GM12878 (cell line): Measurements from ENCODE around the gene PPEF1. TPM values are rescaled to one million over a fixed set of nuclear protein-coding genes. Genes with fewer than 3 reads are reported as not detected.

Source experiments
- ATAC-seq: fragments of 200-7000 bp; cut with Tn5 transposase; 3 replicates; pipeline ENCODE4 v1.9.1; 2020; ENCODE audit warnings: mild to moderate bottlenecking, moderate library complexity
- BruUV-seq: library from RNA; stranded (reverse); fragments of 400-500 nt; replicated peaks from 2 replicates; lab custom pipeline; 2021; lab: Mats Ljungman, UMichigan
- CTCF ChIA-PET: fragments of 300-600 bp; sonication (Branson Sonifier 250); formaldehyde crosslinking; extraction: SDS; loops from one replicate; lab custom pipeline; 2021; ENCODE audit warnings: inconsistent platforms; lab: Yijun Ruan, JAX
- POLR2A ChIA-PET: fragments of 350-600 bp; formaldehyde crosslinking; extraction: SDS; loops from one replicate; lab custom pipeline; 2021; ENCODE audit warnings: inconsistent platforms; lab: Charles Lee
- RAD21 ChIA-PET: fragments of 300-600 bp; sonication (Branson Sonifier 250); formaldehyde crosslinking; loops from one replicate; lab custom pipeline; 2023; ENCODE audit warnings: antibody characterized with exemption; ENCODE audit not compliant: unreplicated experiment; lab: Charles Lee
- SMC1A ChIA-PET: fragments of 300-600 bp; sonication (Branson Sonifier 250); formaldehyde crosslinking; loops from one replicate; lab custom pipeline; 2023; ENCODE audit not compliant: unreplicated experiment, uncharacterized antibody; lab: Charles Lee
- DNase-seq: peaks from one replicate; pipeline ENCODE4 v3.0.0-alpha.2; 2011; ENCODE audit warnings: low read depth, low spot score
- FAIRE-seq: peaks from 3 replicates; lab custom pipeline; 2011; peaks lifted over from hg19 to GRCh38; lab: Jason Lieb, UNC
- H2AFZ ChIP-seq: 2 replicates; pipeline ENCODE4 v1.6.0; 2011; ENCODE audit warnings: low read depth, low read length, control low read depth; ENCODE audit not compliant: control insufficient read depth
- H3K27ac ChIP-seq: 2 replicates; pipeline ENCODE4 v1.5.1; 2011; ENCODE audit warnings: control low read depth; ENCODE audit not compliant: control insufficient read depth, insufficient read depth
- H3K27me3 ChIP-seq, 2 experiments: replicated peaks in 1 of 2; 2 replicates each; pipeline versions ENCODE4 v1.6.0 to v1.6.1; 2011; ENCODE audit warnings: low read length in 1 of 2; ENCODE audit not compliant: control insufficient read depth in 2 of 2, insufficient read depth in 2 of 2
- H3K36me3 ChIP-seq, 2 experiments: 2 replicates each; pipeline ENCODE4 v1.5.1; 2011; ENCODE audit warnings: low read length in 1 of 2; ENCODE audit not compliant: control insufficient read depth in 2 of 2, insufficient read depth in 2 of 2
- H3K4me1 ChIP-seq: 2 replicates; pipeline ENCODE4 v1.6.1; 2011; ENCODE audit warnings: mild to moderate bottlenecking, low read length, moderate library complexity, mixed read lengths; ENCODE audit not compliant: control insufficient read depth, insufficient read depth
- H3K4me2 ChIP-seq: 2 replicates; pipeline ENCODE4 v1.6.0; 2011; ENCODE audit warnings: control low read depth; ENCODE audit not compliant: control insufficient read depth, insufficient read depth
- H3K4me3 ChIP-seq: fragments of 200-600 bp; sonication (generic); 2 replicates; pipeline ENCODE4 v1.5.1; 2016
- H3K79me2 ChIP-seq: 2 replicates; pipeline ENCODE4 v1.6.0; 2011; ENCODE audit warnings: low read length; ENCODE audit not compliant: control insufficient read depth, insufficient read depth
- H3K9ac ChIP-seq: 2 replicates; pipeline ENCODE4 v1.8.0; 2011; ENCODE audit warnings: low read length, control low read depth, mixed read lengths; ENCODE audit not compliant: control insufficient read depth, insufficient read depth
- H3K9me3 ChIP-seq: replicated peaks from 3 replicates; pipeline ENCODE4 v1.5.1; 2011; ENCODE audit warnings: mild to moderate bottlenecking, low read length; ENCODE audit not compliant: control insufficient read depth, insufficient read depth
- H4K20me1 ChIP-seq: 2 replicates; pipeline ENCODE4 v1.6.0; 2011; ENCODE audit not compliant: control insufficient read depth, insufficient read depth
- ATF7 ChIP-seq: fragments of 450-650 bp; IDR thresholded peaks from 2 replicates; pipeline ENCODE4 v1.6.1; 2016; ENCODE audit warnings: low read depth, mild to moderate bottlenecking
- CBX3 ChIP-seq: fragments of 200-600 bp; sonication (generic); IDR thresholded peaks from 2 replicates; pipeline ENCODE4 v1.6.1; 2016; ENCODE audit warnings: low read depth, borderline replicate concordance
- FOXM1 ChIP-seq: IDR thresholded peaks from 2 replicates; pipeline ENCODE4 v1.6.1; 2012; ENCODE audit warnings: low read depth, mild to moderate bottlenecking, inconsistent platforms, low read length, moderate library complexity
- HCFC1 ChIP-seq: fragments of 150-350 bp; IDR thresholded peaks from 2 replicates; pipeline ENCODE4 v1.6.1; 2014; ENCODE audit warnings: low read length
- RB1 ChIP-seq: fragments of 450-650 bp; formaldehyde crosslinking; IDR thresholded peaks from 2 replicates; pipeline ENCODE4 v1.6.1; 2017; ENCODE audit warnings: mild to moderate bottlenecking, borderline replicate concordance
- RBBP5 ChIP-seq: fragments of 200-600 bp; sonication (generic); conservative IDR thresholded peaks from 2 replicates; pipeline ENCODE4 v1.6.1; 2016
- RELA ChIP-seq: fragments of 450-650 bp; IDR thresholded peaks from 2 replicates; pipeline ENCODE4 v1.8.0; 2014; ENCODE audit warnings: borderline replicate concordance; ENCODE audit not compliant: partially characterized antibody
- STAT3 ChIP-seq: IDR thresholded peaks from 2 replicates; pipeline ENCODE4 v1.6.1; 2011; ENCODE audit warnings: low read depth, low read length, improper control_type of control experiment
- WGBS: methylation state at CpG from one replicate; pipeline ENCODE4 v1.1.6; 2016; ENCODE audit warnings: low lambda C conversion rate; ENCODE audit not compliant: insufficient replicate concordance, insufficient coverage; ENCODE audit errors: missing lambda C conversion rate; 5-methylcytosine and 5-hydroxymethylcytosine counted together
- in situ Hi-C: fragments of 300-500 bp; cut with MboI; formaldehyde crosslinking; loops from 9 replicates; pipeline ENCODE4 v1.14.3; 2018; ENCODE audit warnings: mixed read lengths
- intact Hi-C: fragments of 100-400 bp; cut with micrococcal nuclease; formaldehyde crosslinking; loops from one replicate; pipeline ENCODE4 v1.14.2; 2022; ENCODE audit not compliant: unreplicated experiment
- polyA plus RNA-seq, 11 experiments: library from polyadenylated mRNA; depleted of rRNA in 4 of 11; unstranded in 6 of 11; stranded (reverse) in 5 of 11; fragments of >200 nt; fragmentation: Nextera tagmentation in 4 of 11; fragmentation: Illumina TruSeq in 1 of 11; extraction: Ambion mirVana in 4 of 11; extraction: Trizol in 1 of 11; gene quantifications; 1 replicate in 1 of 11; 2 replicates in 10 of 11; pipeline versions ENCODE4 v1.2.1 to v1.2.3, GENCODE V29; 2011 to 2016; ENCODE audit warnings: inconsistent platforms in 2 of 11, missing spikeins in 2 of 11, low read depth in 1 of 11
- total RNA-seq, 4 experiments: library from RNA; depleted of rRNA in 3 of 4; stranded (reverse); fragments of >200 nt in 3 of 4; fragmentation: Illumina TruSeq in 1 of 4; extraction: Trizol in 1 of 4; gene quantifications; 2 replicates each; pipeline versions ENCODE4 v1.2.1 to v1.2.3, GENCODE V29; 2013 to 2021
- TF ChIP-seq, protein P1 (sequence below): fragments of 450-650 bp; IDR thresholded peaks from 2 replicates; pipeline ENCODE4 v1.6.1; 2017; ENCODE audit warnings: mild to moderate bottlenecking, moderate library complexity
- TF ChIP-seq, protein P2 (sequence below): IDR thresholded peaks from 2 replicates; pipeline ENCODE4 v1.6.1; 2012; ENCODE audit warnings: low read length, inconsistent platforms
- TF ChIP-seq, protein P3 (sequence below): fragments of 450-650 bp; formaldehyde crosslinking; IDR thresholded peaks from 2 replicates; pipeline ENCODE4 v1.4.0; 2020; ENCODE audit warnings: mild to moderate bottlenecking, moderate library complexity
- TF ChIP-seq, protein P4 (sequence below): IDR thresholded peaks from 2 replicates; pipeline ENCODE4 v1.6.1; 2011; ENCODE audit warnings: mild to moderate bottlenecking, low read depth, low read length, moderate library complexity; ENCODE audit not compliant: insufficient replicate concordance

PPEF1 gene
- total and polyA plus RNA-seq, 10 of the 15 experiments (the other 5 are each of a cell fraction or from before 2014, with no cell fraction given), result 0.24 to 2.2 (median 0.50) TPM

DNA sequence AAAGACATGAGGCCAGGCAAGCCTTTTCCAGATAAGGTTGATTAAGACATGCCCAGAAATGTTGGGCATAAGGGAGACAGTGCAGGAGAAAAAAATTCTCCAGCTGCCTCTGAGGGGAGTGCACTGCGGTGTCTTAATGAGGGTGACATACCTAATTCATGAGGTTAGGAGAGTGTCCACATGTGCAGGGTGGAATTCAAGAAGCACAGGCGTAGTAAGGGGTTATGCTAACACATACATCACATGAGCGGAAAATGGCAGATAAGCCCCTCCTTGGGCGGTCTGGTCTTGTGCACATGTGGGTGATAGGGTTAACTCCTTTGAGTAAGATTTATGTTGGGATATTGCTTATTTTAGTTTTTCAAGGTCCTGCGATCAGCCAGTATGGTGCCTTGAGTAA is 154.1 kb downstream of the PPEF1 start:
- Histone ChIP-seq H3K9ac (no peak overlapping the region), H3K36me3 (no peaks in the 10 kb centered on the region), H3K4me1 (peaks cover 4% of the 10 kb centered on the region; the same call in 1 of the 2 replicates), H3K27me3 (no peaks in the 10 kb centered on the region), H3K9me3 (peaks cover 1% of the 10 kb centered on the region; the same call in 2 of the 3 replicates), H4K20me1 (no peaks in the 10 kb centered on the region), H3K79me2 (no peaks in the 10 kb centered on the region), H3K27ac (no peak overlapping the region), H2AFZ (no peak overlapping the region), H3K4me3 (no peak overlapping the region), H3K4me2 (no peak overlapping the region)
- RAD21 ChIA-PET, result interaction anchor here (2.6 kb wide), 1 partner anchor 25 kb away, joined by 6 read pairs; no protein-coding TSS in a partner anchor
- CTCF ChIA-PET, result interaction anchor here (2.6 kb wide), 1 partner anchor 23 kb away, joined by 10 read pairs; no protein-coding TSS in a partner anchor
- FAIRE-seq (no peak), ATAC-seq (no peak), DNase-seq (no peak)
- in situ Hi-C loops (no loop called here), intact Hi-C loops (no loop called here)
- 91% methylated on average over 5 of the region's 5 CpGs for WGBS
- POLR2A ChIA-PET, result no interaction called here
- TF ChIP-seq, protein P1, sequence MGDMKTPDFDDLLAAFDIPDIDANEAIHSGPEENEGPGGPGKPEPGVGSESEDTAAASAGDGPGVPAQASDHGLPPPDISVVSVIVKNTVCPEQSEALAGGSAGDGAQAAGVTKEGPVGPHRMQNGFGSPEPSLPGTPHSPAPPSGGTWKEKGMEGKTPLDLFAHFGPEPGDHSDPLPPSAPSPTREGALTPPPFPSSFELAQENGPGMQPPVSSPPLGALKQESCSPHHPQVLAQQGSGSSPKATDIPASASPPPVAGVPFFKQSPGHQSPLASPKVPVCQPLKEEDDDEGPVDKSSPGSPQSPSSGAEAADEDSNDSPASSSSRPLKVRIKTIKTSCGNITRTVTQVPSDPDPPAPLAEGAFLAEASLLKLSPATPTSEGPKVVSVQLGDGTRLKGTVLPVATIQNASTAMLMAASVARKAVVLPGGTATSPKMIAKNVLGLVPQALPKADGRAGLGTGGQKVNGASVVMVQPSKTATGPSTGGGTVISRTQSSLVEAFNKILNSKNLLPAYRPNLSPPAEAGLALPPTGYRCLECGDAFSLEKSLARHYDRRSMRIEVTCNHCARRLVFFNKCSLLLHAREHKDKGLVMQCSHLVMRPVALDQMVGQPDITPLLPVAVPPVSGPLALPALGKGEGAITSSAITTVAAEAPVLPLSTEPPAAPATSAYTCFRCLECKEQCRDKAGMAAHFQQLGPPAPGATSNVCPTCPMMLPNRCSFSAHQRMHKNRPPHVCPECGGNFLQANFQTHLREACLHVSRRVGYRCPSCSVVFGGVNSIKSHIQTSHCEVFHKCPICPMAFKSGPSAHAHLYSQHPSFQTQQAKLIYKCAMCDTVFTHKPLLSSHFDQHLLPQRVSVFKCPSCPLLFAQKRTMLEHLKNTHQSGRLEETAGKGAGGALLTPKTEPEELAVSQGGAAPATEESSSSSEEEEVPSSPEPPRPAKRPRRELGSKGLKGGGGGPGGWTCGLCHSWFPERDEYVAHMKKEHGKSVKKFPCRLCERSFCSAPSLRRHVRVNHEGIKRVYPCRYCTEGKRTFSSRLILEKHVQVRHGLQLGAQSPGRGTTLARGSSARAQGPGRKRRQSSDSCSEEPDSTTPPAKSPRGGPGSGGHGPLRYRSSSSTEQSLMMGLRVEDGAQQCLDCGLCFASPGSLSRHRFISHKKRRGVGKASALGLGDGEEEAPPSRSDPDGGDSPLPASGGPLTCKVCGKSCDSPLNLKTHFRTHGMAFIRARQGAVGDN, result no peak
- TF ChIP-seq RELA, result no peak
- TF ChIP-seq, protein P2, sequence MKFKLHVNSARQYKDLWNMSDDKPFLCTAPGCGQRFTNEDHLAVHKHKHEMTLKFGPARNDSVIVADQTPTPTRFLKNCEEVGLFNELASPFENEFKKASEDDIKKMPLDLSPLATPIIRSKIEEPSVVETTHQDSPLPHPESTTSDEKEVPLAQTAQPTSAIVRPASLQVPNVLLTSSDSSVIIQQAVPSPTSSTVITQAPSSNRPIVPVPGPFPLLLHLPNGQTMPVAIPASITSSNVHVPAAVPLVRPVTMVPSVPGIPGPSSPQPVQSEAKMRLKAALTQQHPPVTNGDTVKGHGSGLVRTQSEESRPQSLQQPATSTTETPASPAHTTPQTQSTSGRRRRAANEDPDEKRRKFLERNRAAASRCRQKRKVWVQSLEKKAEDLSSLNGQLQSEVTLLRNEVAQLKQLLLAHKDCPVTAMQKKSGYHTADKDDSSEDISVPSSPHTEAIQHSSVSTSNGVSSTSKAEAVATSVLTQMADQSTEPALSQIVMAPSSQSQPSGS, result no peak
- no peak for TF ChIP-seq FOXM1
- TF ChIP-seq STAT3, result no peak
- no peak for TF ChIP-seq CBX3
- no peak for TF ChIP-seq RBBP5
- no peak for TF ChIP-seq RB1
- no peak for TF ChIP-seq HCFC1
- TF ChIP-seq, protein P3, sequence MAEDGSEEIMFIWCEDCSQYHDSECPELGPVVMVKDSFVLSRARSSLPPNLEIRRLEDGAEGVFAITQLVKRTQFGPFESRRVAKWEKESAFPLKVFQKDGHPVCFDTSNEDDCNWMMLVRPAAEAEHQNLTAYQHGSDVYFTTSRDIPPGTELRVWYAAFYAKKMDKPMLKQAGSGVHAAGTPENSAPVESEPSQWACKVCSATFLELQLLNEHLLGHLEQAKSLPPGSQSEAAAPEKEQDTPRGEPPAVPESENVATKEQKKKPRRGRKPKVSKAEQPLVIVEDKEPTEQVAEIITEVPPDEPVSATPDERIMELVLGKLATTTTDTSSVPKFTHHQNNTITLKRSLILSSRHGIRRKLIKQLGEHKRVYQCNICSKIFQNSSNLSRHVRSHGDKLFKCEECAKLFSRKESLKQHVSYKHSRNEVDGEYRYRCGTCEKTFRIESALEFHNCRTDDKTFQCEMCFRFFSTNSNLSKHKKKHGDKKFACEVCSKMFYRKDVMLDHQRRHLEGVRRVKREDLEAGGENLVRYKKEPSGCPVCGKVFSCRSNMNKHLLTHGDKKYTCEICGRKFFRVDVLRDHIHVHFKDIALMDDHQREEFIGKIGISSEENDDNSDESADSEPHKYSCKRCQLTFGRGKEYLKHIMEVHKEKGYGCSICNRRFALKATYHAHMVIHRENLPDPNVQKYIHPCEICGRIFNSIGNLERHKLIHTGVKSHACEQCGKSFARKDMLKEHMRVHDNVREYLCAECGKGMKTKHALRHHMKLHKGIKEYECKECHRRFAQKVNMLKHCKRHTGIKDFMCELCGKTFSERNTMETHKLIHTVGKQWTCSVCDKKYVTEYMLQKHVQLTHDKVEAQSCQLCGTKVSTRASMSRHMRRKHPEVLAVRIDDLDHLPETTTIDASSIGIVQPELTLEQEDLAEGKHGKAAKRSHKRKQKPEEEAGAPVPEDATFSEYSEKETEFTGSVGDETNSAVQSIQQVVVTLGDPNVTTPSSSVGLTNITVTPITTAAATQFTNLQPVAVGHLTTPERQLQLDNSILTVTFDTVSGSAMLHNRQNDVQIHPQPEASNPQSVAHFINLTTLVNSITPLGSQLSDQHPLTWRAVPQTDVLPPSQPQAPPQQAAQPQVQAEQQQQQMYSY, result no peak
- TF ChIP-seq, protein P4, sequence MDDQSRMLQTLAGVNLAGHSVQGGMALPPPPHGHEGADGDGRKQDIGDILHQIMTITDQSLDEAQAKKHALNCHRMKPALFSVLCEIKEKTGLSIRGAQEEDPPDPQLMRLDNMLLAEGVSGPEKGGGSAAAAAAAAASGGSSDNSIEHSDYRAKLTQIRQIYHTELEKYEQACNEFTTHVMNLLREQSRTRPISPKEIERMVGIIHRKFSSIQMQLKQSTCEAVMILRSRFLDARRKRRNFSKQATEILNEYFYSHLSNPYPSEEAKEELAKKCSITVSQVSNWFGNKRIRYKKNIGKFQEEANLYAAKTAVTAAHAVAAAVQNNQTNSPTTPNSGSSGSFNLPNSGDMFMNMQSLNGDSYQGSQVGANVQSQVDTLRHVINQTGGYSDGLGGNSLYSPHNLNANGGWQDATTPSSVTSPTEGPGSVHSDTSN, result no peak
- no peak for TF ChIP-seq ATF7
- SMC1A ChIA-PET, result interaction anchor here (1.8 kb wide), 1 partner anchor 23 kb away, joined by 4 read pairs; no protein-coding TSS in a partner anchor
- BruUV-seq, result no TSS peak
